ENCODE results near the gene APC2.

DNA sequence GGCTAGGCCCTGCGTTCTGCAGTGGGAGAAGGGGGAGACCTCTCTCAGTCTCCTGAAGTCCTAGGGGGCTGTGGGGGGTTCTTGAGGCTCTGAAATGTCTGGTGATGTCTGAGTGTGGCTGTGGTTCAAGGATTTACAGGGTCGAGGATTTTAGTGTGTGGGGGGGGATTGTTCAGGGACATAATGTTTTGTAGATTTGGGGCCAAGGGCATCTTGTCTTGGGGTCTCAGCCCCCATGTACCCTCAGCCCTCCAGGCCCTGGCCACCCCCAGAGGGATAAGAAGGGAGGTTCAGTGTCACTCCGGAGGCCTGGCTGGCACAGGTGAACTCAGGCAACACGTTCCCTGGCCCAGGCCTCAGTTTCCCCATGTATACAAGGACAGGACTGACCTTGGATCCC lies 2.4 kb upstream of the APC2 start:
- no peak for TF ChIP-seq GATA2 (IDR thresholded peaks at IDR 0.05; ENCODE audit: low read depth, low read length)
- TF ChIP-seq GATA3 (IDR thresholded peaks at IDR 0.05; ENCODE audit: low read depth, low read length): no peak

All from SH-SY5Y (cell line).